GM21381 (cell line): ENCODE measurements around the gene GALM.
"Not testable (repeated sequence)": the region's sequence is repeated elsewhere in the genome, so short reads cannot be mapped to it uniquely, and the experiment has no call there.

Source experiments
- ATAC-seq: cut with Tn5 transposase; IDR thresholded peaks from one replicate; pipeline ENCODE4 v1.9.1; 2021; ENCODE audit warnings: mild to moderate bottlenecking, moderate library complexity; ENCODE audit not compliant: unreplicated experiment

The GALM gene

GRCh38 chr2:38676681-38677080 lies 10.8 kb downstream of the GALM start:
- no peak for ATAC-seq

DNA sequence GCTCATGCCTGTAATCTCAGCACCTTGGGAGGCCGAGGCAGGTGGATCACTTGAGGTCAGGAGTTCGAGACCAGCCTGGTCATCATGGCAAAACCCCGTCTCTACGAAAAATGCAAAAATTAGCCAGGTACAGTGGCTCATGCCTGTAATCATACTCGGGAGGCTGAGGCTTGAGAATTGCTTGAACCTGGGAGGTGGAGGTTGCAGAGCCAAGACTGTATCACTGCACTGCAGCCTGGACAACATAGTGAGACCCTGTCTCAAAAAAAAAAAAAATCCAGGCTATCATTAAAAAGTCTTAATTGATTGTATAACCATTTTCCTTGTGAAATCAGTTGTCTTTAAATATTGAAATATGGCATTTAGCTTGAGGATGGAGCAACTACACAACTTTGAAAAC lies 15.0 kb downstream of the GALM start:
- not testable (repeated sequence) for ATAC-seq

- no peak for ATAC-seq
Measured at GRCh38 chr2:38682008-38682575, 16.2 kb downstream of the GALM start.

GRCh38 chr2:38682620-38683019 lies 16.7 kb downstream of the GALM start:
- ATAC-seq = not testable (repeated sequence)

GRCh38 chr2:38683766-38684165 lies 17.9 kb downstream of the GALM start:
- no peak for ATAC-seq

- no peak for ATAC-seq
Measured at GRCh38 chr2:38685116-38685735, 19.3 kb downstream of the GALM start.

- no peak for ATAC-seq
Measured at GRCh38 chr2:38690499-38691420, 24.8 kb downstream of the GALM start.

DNA sequence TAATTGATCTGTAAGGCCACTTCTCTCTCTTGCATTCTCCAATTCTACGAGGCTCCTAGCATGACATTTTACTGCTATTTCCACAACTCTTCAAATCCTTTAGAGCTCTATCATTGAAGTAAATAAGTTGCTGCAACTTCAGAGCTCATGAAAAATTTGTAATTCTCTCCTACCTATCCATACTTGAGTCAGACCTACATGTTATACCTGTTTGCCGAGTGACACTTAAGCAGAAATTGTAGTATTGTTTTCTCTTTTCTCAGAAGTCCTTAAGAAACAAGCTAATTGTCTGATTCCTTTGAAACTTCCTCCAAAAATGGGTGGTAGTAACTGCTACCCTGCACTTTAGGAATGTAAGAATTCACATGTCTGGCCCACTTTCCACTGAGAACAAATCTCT lies 26.1 kb downstream of the GALM start:
- ATAC-seq = no peak

GRCh38 chr2:38692636-38693318 lies 26.9 kb downstream of the GALM start:
- ATAC-seq = no peak

DNA sequence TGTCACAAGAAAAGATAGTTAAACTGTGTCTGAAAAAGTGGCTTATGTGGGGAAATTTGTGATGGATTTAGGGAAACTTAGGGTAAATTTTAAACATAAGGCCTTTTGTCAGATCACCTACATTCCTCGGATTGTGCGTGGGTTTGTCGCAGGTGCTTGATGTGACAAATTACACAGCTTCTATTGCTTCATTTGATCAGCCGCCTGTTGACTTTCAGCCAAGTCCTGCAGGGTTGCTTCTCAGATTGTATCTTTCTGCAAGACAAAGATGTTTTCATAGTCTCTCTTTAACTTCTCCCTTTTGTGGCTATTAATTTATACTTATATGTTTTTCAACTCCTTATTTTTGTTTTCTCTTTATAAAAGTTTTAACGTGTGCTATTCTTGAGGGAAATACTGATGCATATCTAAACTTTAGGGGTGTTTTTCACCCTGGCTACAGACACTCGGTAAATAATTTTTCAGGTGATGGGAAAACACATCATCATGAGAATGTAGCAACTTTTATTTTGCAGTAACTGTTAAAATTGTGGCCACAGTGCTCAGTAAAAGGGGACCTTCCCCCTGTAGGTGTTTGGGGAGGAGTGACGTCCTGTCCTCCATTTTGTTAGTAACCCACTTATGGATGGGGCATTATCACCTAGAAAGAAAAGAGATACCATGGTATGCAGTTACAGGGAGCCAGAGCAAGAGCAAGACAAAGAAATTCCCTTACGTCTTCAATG lies 31.4 kb downstream of the GALM start:
- no peak for ATAC-seq

- ATAC-seq = no peak
Measured at GRCh38 chr2:38698467-38699003, 32.6 kb downstream of the GALM start.

DNA sequence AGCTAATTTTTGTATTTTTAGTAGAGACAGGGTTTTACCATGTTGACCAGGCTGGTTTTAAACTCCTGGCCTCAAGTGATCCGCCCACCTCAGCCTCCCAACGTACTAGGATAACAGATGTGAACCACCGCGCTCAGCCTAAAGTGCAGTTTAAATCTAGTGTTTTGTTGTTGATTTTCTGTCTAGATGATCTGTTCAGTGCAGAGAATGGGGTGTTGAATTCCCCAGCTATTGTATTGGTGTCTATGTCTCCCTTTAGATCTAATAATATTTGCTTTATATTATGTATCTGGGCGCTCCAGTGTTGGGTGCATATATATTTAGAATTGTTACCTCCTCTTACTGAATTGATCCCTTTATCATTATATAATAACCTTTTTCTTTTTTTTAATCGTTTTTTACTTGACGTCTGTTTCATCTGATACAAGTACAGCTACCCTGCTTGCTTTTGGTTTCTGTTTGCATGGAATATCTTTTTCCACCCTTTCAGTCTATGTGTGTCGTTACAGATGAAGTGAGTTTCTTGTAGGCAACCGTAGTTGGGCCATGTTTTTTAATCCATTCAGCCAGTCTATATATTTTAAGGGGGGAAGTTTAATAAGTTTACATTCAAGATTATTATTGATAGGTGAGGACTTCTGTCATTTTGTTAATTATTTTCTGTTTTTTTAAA lies 34.3 kb downstream of the GALM start:
- ATAC-seq = no peak

DNA sequence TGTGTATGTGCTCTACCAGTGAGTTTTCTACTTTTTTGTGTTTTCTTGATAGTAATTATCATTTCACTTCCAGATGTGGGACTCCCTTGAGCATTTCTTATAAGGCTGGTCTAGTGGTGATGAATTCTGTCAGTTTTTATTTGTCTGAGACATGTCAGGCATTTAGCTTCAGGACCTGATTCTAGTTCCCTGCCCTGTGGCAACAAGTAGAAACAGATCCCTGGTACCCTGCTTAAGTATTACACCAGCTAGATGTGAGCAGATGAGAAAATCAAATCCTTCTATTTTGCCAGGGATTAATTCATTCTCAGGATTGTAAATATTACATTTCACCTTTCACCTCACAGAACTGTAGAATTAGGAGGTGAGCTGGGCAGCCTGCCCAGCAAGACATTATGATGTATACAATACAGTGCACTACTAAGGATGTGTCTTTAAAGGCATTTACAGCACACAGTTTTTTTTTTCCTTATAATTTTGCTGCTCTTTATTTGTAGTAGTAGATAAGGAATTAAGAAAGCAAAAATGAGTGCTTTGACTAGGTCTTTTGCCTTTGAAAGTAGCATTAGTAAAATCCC lies 35.1 kb downstream of the GALM start:
- ATAC-seq = no peak

DNA sequence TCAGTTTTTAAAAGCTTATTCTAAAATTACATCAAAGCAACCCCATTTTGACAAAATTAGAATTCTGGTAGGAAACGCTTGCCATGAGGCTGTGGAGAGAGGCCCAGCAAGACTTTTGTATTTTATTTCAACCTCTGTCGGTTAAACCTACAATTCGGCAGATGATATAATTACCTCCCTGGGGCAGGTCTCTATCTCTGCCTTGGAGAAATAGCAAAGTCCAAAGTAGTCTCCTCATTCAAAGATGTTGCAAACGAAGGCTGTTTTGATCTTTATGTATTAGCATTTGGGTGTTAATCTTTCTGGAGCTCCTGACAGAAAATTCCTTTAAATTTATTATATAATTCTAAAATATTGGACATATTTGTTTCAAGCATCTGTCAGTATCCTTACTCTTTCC lies 35.6 kb downstream of the GALM start:
- no peak for ATAC-seq

DNA sequence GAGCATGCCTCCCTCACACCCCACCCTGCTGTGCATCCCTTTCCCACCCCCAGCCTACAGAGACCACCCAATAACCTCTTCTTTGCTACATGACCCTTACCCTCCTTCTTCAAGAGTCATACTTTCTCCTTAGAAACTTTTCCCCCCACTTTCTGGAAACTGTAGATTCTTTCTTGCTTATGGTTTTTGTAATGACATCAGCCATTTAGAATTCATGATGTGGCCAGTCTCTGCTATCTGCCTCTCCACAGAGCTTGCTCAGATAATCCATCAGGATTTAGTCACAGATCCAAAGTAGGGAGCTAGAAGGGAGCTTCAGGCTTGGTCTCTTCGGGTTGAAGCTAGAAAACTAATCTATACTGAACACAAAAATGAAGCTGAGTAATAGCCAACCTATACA lies 36.5 kb downstream of the GALM start:
- no peak for ATAC-seq

DNA sequence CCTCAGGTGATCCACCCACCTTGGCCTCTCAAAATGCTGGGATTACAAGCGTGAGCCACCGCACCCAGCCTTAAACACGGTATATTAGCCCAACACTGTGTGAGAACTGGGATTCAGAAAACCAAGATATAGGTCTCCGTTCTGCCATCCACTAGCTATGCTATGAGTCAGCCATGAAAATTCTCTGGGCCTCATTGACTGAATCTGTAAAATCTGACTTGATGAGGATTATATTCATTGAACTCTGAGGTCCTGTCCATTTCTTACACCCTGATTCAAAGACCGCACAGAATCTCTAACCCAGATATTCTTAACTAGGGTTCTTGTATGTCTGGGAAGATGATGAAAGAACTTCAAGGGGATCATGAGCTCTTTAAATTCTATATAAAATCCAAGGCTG lies 37.4 kb downstream of the GALM start:
- not testable (repeated sequence) for ATAC-seq

DNA sequence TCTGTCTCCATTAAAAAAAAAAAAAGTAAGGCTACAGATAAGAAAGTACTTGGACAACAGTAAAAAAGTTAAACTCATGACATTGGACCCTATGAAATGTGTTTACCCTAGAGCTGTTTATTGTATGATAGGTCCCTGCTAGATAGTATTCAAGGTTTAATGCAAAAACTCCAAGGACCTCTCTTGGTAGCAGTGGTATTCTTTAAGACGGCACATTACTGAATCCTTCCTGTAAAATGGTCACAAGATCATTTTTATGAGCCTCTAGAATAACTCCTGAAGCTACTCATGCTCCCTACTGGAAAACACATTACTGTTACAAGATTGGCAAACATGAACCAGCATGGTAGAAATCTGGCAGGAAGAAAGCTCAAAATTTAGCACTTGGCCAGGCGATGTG lies 38.8 kb downstream of the GALM start:
- no peak for ATAC-seq

DNA sequence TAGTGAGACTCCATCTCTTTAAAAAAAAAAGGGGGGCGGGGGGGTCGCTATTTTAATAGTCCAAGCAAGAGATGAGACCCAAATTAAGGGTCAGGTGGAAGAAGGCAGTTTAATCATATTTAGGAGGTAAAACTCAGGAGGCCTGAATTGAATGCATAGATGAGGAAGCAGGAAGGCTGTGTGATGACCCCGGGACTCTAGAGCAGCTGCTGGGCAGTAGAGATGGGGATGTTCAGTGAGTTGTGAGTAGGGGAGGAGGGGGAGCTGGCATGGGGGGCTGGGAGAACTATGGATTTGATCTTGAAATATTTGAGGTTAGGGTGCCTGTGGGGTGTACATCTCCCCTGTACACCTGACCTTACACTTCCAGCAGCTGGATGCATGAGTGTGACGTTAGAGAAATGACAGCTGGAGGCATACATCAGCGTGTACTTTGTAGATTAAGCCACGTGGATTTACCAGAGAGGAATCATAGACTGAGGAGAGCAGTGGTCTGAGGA lies 41.0 kb downstream of the GALM start:
- no peak for ATAC-seq

DNA sequence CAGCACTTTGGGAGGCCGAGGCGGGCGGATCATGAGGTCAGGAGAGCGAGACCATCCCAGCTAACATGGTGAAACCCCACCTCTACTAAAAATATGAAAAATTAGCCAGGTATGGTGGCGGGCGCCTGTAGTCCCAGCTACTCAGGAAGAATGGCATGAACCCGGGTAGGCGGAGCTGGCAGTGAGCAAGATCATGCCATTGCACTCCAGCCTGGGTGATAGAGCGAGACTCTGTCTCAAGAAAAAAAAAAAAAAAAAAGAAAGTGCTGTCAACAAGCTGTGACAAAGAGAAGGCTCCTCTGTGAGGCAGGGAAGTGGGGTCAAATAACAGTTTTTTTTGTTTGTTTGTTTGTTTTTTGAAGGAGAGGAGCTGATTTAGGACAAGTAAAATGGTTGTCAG lies 42.6 kb downstream of the GALM start:
- ATAC-seq = not testable (repeated sequence)
